HUES64 (cell line): ENCODE results near the gene PDZD2.

Source experiments
- H3K27ac ChIP-seq: 2 replicates; pipeline ENCODE4 v1.7.0; 2013; ENCODE audit warnings: low read depth, low read length, inconsistent platforms
- H3K27me3 ChIP-seq: 2 replicates; pipeline ENCODE4 v1.6.1; 2013; ENCODE audit warnings: mild to moderate bottlenecking, low read length; ENCODE audit not compliant: insufficient read depth
- H3K36me3 ChIP-seq: 2 replicates; pipeline ENCODE4 v1.6.1; 2013; ENCODE audit warnings: mild to moderate bottlenecking, low read length; ENCODE audit not compliant: insufficient read depth
- H3K4me1 ChIP-seq: 2 replicates; pipeline ENCODE4 v1.6.1; 2013; ENCODE audit warnings: mild to moderate bottlenecking, low read length, moderate library complexity; ENCODE audit not compliant: insufficient read depth
- H3K4me3 ChIP-seq: 2 replicates; pipeline ENCODE4 v1.5.1; 2013; ENCODE audit warnings: mild to moderate bottlenecking, low read length, moderate library complexity
- H3K9ac ChIP-seq: 2 replicates; pipeline ENCODE4 v1.6.1; 2013; ENCODE audit warnings: mild to moderate bottlenecking, low read depth, low read length
- H3K9me3 ChIP-seq: 2 replicates; pipeline ENCODE4 v1.6.1; 2013; ENCODE audit warnings: low read depth, low read length; ENCODE audit not compliant: insufficient read depth
- whole genome bisulfite sequencing: fragments of 150-250, 120-280 bp; methylation state at CpG from one replicate; pipeline ENCODE4 v1.1.7; 2013; ENCODE audit warnings: missing lambda C conversion rate; 5-methylcytosine and 5-hydroxymethylcytosine counted together

The PDZD2 gene

DNA sequence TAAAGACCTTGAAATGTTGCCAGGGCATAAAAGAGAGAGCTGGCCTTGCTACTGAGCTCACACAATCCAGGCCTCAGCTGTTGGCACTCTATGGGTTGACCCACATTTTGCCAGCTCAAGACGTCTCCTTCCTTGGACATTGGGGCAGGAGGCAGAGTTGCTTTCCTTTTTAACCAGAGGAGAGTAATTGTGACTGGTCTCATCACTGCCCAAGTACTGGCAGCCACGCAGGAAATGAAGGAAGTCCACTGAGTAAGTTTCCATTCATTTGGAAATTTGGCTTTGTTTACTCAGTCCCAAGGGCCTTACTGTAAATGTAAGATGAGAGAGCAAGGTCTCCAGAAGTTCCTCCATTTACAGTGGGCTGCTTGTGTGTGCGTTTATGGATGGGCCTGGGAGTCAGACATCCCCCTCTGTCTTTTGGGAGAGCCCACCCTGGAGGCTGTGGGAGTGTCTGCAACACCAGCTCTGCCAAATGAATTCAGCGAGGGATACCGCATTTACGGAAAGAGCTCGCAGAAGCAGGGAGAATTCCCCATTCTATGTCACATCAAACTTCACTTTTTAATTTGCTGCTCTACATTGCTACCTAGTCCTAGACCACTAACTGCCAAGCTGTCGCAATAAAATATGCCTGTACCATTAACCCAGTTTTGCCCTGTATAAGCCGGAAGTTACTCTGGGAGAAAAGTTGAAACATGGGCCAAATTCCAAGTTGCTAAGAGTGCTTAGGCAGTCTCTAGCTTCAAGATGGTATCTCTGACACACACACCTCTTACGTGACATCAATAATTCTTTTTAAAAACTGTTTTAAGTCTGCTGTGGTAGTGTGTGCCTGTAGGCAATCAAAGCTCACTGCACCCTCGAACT, 24.5 kb upstream of the PDZD2 start:
- Histone ChIP-seq H3K4me3 (no peak overlapping the region), H3K4me1 (peaks cover 20% of the 10 kb centered on the region), H3K36me3 (no peaks in the 10 kb centered on the region), H3K27me3 (no peaks in the 10 kb centered on the region), H3K9ac (no peak overlapping the region), H3K9me3 (no peaks in the 10 kb centered on the region), H3K27ac (no peak overlapping the region; the same call in 1 of the 2 replicates)
- WGBS, result 63% methylated on average over 10 of the region's 11 CpGs

DNA sequence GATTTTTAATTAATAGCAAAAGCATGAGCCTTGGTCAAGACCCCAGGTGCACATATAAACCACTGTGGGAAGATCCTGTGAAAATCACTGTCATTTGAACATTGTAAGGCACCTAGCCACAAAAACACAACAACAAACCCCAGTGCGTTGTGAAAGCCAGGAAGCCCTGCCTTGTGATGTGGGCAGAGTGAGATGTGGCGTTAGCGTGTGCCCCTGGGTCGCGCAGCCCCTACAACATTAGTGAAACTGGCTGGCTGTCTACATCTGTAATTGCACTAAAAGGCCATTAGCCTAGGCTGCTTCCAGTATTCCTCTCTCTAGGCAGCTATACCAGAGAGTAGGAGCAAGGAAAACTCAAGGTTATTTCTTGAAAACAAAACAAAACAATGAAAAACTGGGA, 21.1 kb upstream of the PDZD2 start:
- H3K27ac ChIP-seq, result no peak overlapping the region
- H3K9ac ChIP-seq, result no peak overlapping the region
- no peaks in the 10 kb centered on the region for H3K36me3 ChIP-seq
- H3K27me3 ChIP-seq, result no peaks in the 10 kb centered on the region
- H3K4me1 ChIP-seq, result peaks cover 20% of the 10 kb centered on the region
- WGBS, result 92% methylated on average over 5 of the region's 5 CpGs
- no peaks in the 10 kb centered on the region for H3K9me3 ChIP-seq
- H3K4me3 ChIP-seq, result no peak overlapping the region

- Histone ChIP-seq H3K9me3 (no peaks in the 10 kb centered on the region), H3K36me3 (no peaks in the 10 kb centered on the region)
- WGBS, result 65% methylated on average over 4 of the region's 4 CpGs
These were observed 18.9 kb upstream of the PDZD2 start for GRCh38 chr5:31620026-31620425.

GRCh38 chr5:31623249-31623648, 15.7 kb upstream of the PDZD2 start:
- Histone ChIP-seq H3K27ac (no peak overlapping the region), H3K4me3 (no peak overlapping the region), H3K9me3 (no peaks in the 10 kb centered on the region), H3K36me3 (no peaks in the 10 kb centered on the region), H3K27me3 (no peaks in the 10 kb centered on the region), H3K4me1 (peaks cover 3% of the 10 kb centered on the region), H3K9ac (no peak overlapping the region)
- 75% methylated on average over 3 of the region's 4 CpGs for WGBS

More at GRCh38 chr5:31620026-31620425, 18.9 kb upstream of the PDZD2 start:
- H3K9ac ChIP-seq, result no peak overlapping the region
- H3K27ac ChIP-seq, result no peak overlapping the region
- peaks cover 9% of the 10 kb centered on the region for H3K4me1 ChIP-seq
- no peak overlapping the region for H3K4me3 ChIP-seq
- no peaks in the 10 kb centered on the region for H3K27me3 ChIP-seq

DNA sequence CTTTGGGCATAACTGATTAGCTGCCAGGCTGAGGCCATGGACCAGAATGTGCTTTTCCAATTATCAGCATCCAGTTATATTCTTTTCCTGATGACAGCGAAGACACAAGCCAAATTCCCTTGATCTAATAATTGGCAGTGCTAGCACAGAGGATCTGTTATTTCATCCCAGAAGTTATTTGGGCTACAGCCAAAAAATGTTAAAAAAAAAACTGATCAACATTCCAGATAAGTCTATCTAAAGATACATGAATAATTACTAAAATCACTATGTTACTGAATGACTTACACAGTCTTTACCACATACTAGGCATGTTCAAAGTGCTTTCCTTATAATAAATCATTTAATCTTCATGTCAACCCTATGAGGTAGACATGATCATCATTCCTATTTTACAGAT, 13.5 kb upstream of the PDZD2 start:
- WGBS, result 92% methylated on average over 1 of the region's 1 CpG

DNA sequence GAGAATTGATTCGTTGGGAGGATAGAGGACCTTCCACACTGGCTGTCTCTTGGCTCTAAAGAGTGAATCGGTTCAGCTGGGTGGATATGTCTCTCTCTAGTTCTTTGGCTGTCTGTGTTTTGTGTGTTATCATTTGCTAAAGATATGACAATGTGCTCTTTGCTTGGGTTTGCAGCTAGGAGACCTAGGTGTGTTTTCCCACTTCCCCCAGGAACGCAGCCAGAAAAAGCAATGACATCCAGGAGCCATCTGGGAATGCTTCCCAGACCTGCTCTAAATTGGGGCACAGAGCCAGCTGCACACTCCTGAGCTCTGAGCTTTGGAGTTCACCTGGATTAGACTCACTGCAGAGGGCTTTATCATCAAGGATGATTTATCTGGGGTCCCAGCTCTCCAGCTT, 12.8 kb upstream of the PDZD2 start:
- H3K9me3 ChIP-seq, result no peaks in the 10 kb centered on the region
- H3K9ac ChIP-seq, result no peak overlapping the region
- no peak overlapping the region for H3K27ac ChIP-seq
- H3K36me3 ChIP-seq, result no peaks in the 10 kb centered on the region
- no peaks in the 10 kb centered on the region for H3K4me1 ChIP-seq
- H3K4me3 ChIP-seq, result no peak overlapping the region
- WGBS, result 87% methylated on average over 3 of the region's 3 CpGs
- no peaks in the 10 kb centered on the region for H3K27me3 ChIP-seq

More for the DNA sequence above, 13.5 kb upstream of the PDZD2 start:
- Histone ChIP-seq H3K4me3 (no peak overlapping the region), H3K9ac (no peak overlapping the region), H3K9me3 (no peaks in the 10 kb centered on the region), H3K36me3 (no peaks in the 10 kb centered on the region), H3K27me3 (no peaks in the 10 kb centered on the region), H3K4me1 (no peaks in the 10 kb centered on the region), H3K27ac (no peak overlapping the region)

DNA sequence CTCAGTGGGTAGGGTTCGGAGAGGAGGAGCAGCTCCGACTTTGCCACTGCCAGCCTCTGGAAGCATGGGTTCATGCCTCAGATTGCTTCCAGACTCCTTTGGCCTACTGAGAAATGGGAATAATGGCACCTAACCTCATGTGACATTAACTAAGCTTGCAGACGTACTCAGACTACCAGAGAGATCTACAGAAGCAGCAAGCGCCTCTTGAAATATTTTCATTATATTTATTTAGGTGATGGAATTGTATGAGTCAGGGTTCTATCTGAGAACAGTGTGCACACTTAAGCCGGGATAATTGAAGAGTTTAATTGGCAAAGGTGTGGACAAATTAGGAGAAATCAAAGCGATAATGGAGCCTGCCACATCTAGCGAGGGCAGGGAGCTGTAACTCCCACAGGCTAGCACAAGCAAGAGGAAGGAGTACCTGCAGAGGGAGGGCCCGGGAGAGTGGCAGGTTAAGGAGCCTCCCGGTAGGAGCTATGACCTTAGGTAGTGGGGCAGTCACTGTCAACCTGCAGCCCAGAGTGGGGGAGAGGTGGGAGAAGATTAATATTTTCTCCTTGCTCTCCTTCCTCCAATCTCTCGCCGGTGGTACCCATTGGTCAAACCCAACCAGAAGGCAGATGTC, 12.2 kb upstream of the PDZD2 start:
- no peak overlapping the region for H3K4me3 ChIP-seq
- no peaks in the 10 kb centered on the region for H3K9me3 ChIP-seq
- H3K36me3 ChIP-seq, result no peaks in the 10 kb centered on the region
- H3K27me3 ChIP-seq, result no peaks in the 10 kb centered on the region
- H3K4me1 ChIP-seq, result no peaks in the 10 kb centered on the region
- 88% methylated on average over 11 of the region's 11 CpGs for WGBS
- no peak overlapping the region for H3K9ac ChIP-seq
- H3K27ac ChIP-seq, result no peak overlapping the region

DNA sequence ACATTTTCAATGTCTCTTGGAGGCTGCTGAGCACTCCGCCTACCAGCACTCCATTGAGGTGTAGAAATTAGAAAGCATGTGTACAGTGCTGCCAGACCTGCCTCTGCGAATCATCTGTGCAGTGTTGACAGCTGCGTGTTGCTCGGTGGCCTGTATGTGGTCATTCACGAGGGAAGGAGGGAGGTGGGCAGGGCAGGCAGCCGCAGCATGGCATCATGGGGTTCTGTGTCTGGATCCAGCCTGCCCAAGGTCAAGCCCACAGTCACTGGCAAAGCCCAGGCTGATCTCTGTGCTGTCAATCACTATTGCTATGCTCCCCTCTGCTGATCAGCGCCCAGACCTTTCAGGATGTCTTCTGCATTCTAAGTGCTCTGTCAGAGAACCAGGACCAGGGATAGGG, 8.0 kb upstream of the PDZD2 start:
- WGBS, result 86% methylated on average over 7 of the region's 7 CpGs
- H3K27me3 ChIP-seq, result no peaks in the 10 kb centered on the region
- H3K4me1 ChIP-seq, result no peaks in the 10 kb centered on the region
- no peaks in the 10 kb centered on the region for H3K9me3 ChIP-seq
- H3K36me3 ChIP-seq, result no peaks in the 10 kb centered on the region
- H3K9ac ChIP-seq, result no peak overlapping the region
- no peak overlapping the region for H3K27ac ChIP-seq
- H3K4me3 ChIP-seq, result no peak overlapping the region

GRCh38 chr5:31632460-31632859, 6.5 kb upstream of the PDZD2 start:
- Histone ChIP-seq H3K9ac (no peak overlapping the region), H3K36me3 (no peaks in the 10 kb centered on the region), H3K4me3 (no peak overlapping the region), H3K4me1 (peaks cover 4% of the 10 kb centered on the region; the same call in 1 of the 2 replicates), H3K27me3 (peaks cover under 1% of the 10 kb centered on the region; the same call in 1 of the 2 replicates), H3K27ac (no peak overlapping the region), H3K9me3 (no peaks in the 10 kb centered on the region)
- WGBS, result 14% methylated on average over 1 of the region's 1 CpG

- Histone ChIP-seq H3K27me3 (peaks cover 26% of the 10 kb centered on the region), H3K27ac (no peak overlapping the region), H3K4me3 (no peak overlapping the region), H3K9ac (no peak overlapping the region), H3K36me3 (no peaks in the 10 kb centered on the region), H3K4me1 (peaks cover 12% of the 10 kb centered on the region; the same call in 1 of the 2 replicates), H3K9me3 (no peaks in the 10 kb centered on the region)
- WGBS, result no CpG with 5 or more reads among the region's 1 CpG
These were observed 3.5 kb upstream of the PDZD2 start for GRCh38 chr5:31635446-31635845.

DNA sequence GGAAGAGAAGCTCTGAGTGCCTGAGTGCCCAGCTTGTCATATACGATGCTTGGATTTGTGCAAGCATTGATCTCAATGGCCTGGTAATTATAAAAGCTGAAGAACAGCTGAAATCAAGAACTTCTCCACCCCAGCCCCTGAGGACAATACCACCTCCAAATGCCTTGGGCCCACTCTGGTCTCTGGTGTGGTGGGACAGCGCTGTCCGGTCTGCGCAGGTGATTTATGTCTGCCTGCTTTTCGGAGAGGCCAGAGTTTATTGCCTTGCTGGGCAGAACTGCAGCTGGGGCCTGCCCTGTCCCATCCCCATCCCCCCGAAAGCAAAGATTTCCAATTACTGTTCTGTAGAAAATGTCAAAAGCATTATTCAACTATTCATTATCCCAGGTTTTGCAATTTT, 1.1 kb upstream of the PDZD2 start:
- Histone ChIP-seq H3K27ac (no peak overlapping the region), H3K36me3 (no peaks in the 10 kb centered on the region), H3K27me3 (peaks cover 47% of the 10 kb centered on the region), H3K4me1 (peaks cover 12% of the 10 kb centered on the region; the same call in 1 of the 2 replicates), H3K9ac (no peak overlapping the region), H3K4me3 (no peak overlapping the region), H3K9me3 (no peaks in the 10 kb centered on the region)
- WGBS, result 95% methylated on average over 6 of the region's 6 CpGs
